SK-N-SH treated with all-trans-retinoic acid at 6 μM for 48 hours (cell line): ENCODE data around the gene MAP2.

Experiments
- ARNTL ChIP-seq: fragments of 450-650 bp; formaldehyde crosslinking; IDR thresholded peaks from 2 replicates; pipeline ENCODE4 v1.5.0; 2020; ENCODE audit warnings: low read depth, mild to moderate bottlenecking, moderate library complexity, borderline replicate concordance
- BACH2 ChIP-seq: fragments of 250-450 bp; sonication (Bioruptor Pico); IDR thresholded peaks from 2 replicates; pipeline ENCODE4 v1.9.0; 2021; ENCODE audit warnings: mild to moderate bottlenecking, borderline replicate concordance
- ESRRG ChIP-seq: fragments of 250-450 bp; sonication (Bioruptor Pico); IDR thresholded peaks from 2 replicates; pipeline ENCODE4 v1.6.1; 2021; ENCODE audit warnings: mild to moderate bottlenecking
- ISL1 ChIP-seq: fragments of 250-450 bp; sonication (Bioruptor Pico); IDR thresholded peaks from 2 replicates; pipeline ENCODE4 v2.1.2; 2022; ENCODE audit warnings: mild to moderate bottlenecking, moderate library complexity
- TOX ChIP-seq: fragments of 250-450 bp; sonication (Bioruptor Pico); IDR thresholded peaks from 2 replicates; pipeline ENCODE4 v1.8.0; 2021; ENCODE audit warnings: mild to moderate bottlenecking, moderate library complexity, borderline replicate concordance
- ZFP3 ChIP-seq: fragments of 250-450 bp; sonication (Bioruptor Pico); IDR thresholded peaks from 2 replicates; pipeline ENCODE4 v1.5.0; 2020; ENCODE audit warnings: mild to moderate bottlenecking, moderate library complexity
- ZFP30 ChIP-seq: fragments of 450-650 bp; formaldehyde crosslinking; IDR thresholded peaks from 2 replicates; pipeline ENCODE4 v1.5.0; 2022; ENCODE audit warnings: mild to moderate bottlenecking, moderate library complexity
- ZNF565 ChIP-seq: fragments of 450-650 bp; formaldehyde crosslinking; conservative IDR thresholded peaks from 2 replicates; pipeline ENCODE4 v1.5.0; 2020; ENCODE audit warnings: low read depth, mild to moderate bottlenecking, moderate library complexity
- ZNF70 ChIP-seq: fragments of 450-650 bp; formaldehyde crosslinking; IDR thresholded peaks from 2 replicates; pipeline ENCODE4 v1.5.0; 2020; ENCODE audit warnings: mild to moderate bottlenecking, moderate library complexity
- TF ChIP-seq, protein P1 (sequence below): fragments of 250-450 bp; sonication (Bioruptor Pico); IDR thresholded peaks from 2 replicates; pipeline ENCODE4 v1.5.1; 2020; ENCODE audit warnings: low read depth, mild to moderate bottlenecking, moderate library complexity
- TF ChIP-seq, protein P2 (sequence below): fragments of 250-450 bp; sonication (Bioruptor Pico); IDR thresholded peaks from 2 replicates; pipeline ENCODE4 v1.5.1; 2021; ENCODE audit warnings: mild to moderate bottlenecking, moderate library complexity
- TF ChIP-seq, protein P3 (sequence below): fragments of 250-450 bp; sonication (Bioruptor Pico); IDR thresholded peaks from 2 replicates; pipeline ENCODE4 v1.8.0; 2020; ENCODE audit warnings: mild to moderate bottlenecking, moderate library complexity, borderline replicate concordance
- TF ChIP-seq, protein P4 (sequence below): fragments of 250-450 bp; sonication (Bioruptor Pico); IDR thresholded peaks from 2 replicates; pipeline ENCODE4 v1.8.0; 2021; ENCODE audit warnings: low read depth, mild to moderate bottlenecking, moderate library complexity, borderline replicate concordance

DNA sequence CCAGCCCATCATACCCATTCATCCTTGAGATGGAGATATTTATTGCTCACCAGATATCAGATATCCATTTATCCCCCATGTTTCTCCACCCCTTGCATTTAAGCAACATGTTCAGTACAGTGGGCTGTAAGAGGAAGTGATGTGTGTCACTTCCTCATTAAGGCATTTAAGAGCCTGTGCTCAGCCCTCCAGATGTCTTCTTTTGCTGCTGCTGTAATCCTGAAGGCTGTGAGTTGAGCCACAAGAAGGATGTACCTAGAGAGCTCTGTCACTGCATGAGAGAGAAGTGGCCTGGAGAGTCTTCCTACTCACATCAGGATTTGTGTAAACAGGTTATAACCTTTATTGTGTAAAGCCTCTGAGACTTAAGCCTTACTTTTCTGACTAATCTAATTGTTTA, 195.9 kb downstream of the MAP2 start:
- TF ChIP-seq ESRRG (CRISPR knock-in tag) (no peak), ARNTL (CRISPR knock-in tag) (no peak), BACH2 (CRISPR knock-in tag) (no peak), ZFP3 (CRISPR knock-in tag) (no peak), TOX (CRISPR knock-in tag) (no peak), ZNF70 (no peak), ISL1 (CRISPR knock-in tag) (no peak), ZFP30 (CRISPR knock-in tag) (no peak), ZNF565 (no peak)
- TF ChIP-seq, protein P1, sequence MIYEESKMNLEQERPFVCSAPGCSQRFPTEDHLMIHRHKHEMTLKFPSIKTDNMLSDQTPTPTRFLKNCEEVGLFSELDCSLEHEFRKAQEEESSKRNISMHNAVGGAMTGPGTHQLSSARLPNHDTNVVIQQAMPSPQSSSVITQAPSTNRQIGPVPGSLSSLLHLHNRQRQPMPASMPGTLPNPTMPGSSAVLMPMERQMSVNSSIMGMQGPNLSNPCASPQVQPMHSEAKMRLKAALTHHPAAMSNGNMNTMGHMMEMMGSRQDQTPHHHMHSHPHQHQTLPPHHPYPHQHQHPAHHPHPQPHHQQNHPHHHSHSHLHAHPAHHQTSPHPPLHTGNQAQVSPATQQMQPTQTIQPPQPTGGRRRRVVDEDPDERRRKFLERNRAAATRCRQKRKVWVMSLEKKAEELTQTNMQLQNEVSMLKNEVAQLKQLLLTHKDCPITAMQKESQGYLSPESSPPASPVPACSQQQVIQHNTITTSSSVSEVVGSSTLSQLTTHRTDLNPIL (CRISPR knock-in tag), result no peak
- TF ChIP-seq, protein P2, sequence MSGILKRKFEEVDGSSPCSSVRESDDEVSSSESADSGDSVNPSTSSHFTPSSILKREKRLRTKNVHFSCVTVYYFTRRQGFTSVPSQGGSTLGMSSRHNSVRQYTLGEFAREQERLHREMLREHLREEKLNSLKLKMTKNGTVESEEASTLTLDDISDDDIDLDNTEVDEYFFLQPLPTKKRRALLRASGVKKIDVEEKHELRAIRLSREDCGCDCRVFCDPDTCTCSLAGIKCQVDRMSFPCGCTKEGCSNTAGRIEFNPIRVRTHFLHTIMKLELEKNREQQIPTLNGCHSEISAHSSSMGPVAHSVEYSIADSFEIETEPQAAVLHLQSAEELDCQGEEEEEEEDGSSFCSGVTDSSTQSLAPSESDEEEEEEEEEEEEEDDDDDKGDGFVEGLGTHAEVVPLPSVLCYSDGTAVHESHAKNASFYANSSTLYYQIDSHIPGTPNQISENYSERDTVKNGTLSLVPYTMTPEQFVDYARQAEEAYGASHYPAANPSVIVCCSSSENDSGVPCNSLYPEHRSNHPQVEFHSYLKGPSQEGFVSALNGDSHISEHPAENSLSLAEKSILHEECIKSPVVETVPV (CRISPR knock-in tag), result no peak
- TF ChIP-seq, protein P3, sequence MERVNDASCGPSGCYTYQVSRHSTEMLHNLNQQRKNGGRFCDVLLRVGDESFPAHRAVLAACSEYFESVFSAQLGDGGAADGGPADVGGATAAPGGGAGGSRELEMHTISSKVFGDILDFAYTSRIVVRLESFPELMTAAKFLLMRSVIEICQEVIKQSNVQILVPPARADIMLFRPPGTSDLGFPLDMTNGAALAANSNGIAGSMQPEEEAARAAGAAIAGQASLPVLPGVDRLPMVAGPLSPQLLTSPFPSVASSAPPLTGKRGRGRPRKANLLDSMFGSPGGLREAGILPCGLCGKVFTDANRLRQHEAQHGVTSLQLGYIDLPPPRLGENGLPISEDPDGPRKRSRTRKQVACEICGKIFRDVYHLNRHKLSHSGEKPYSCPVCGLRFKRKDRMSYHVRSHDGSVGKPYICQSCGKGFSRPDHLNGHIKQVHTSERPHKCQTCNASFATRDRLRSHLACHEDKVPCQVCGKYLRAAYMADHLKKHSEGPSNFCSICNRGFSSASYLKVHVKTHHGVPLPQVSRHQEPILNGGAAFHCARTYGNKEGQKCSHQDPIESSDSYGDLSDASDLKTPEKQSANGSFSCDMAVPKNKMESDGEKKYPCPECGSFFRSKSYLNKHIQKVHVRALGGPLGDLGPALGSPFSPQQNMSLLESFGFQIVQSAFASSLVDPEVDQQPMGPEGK, result no peak
- TF ChIP-seq, protein P4, sequence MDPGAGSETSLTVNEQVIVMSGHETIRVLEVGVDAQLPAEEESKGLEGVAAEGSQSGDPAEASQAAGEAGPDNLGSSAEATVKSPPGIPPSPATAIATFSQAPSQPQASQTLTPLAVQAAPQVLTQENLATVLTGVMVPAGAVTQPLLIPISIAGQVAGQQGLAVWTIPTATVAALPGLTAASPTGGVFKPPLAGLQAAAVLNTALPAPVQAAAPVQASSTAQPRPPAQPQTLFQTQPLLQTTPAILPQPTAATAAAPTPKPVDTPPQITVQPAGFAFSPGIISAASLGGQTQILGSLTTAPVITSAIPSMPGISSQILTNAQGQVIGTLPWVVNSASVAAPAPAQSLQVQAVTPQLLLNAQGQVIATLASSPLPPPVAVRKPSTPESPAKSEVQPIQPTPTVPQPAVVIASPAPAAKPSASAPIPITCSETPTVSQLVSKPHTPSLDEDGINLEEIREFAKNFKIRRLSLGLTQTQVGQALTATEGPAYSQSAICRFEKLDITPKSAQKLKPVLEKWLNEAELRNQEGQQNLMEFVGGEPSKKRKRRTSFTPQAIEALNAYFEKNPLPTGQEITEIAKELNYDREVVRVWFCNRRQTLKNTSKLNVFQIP (CRISPR knock-in tag), result no peak
